Measurements from ENCODE around the gene ARX. TPM values are rescaled to one million over a fixed set of nuclear protein-coding genes. Genes with fewer than 3 reads are reported as not detected.
A peak's percentile ranks its signal among the peaks of the same experiment; 100 is the strongest.

Gene ARX
- total and polyA plus RNA-seq, 3 donors from 2014 or later = 4.9 to 13.4 (median 7.7) TPM

- intact Hi-C loops (cut with DNase I; ENCODE audit: low total_unique reads) = no loop called here
- no peak for DNase-seq
- WGBS, 2 donors = 27 to 73% methylated on average over 1 of the region's 1 CpG
- H3K36me3 ChIP-seq (ENCODE audit: low read depth, missing control alignments) = no peaks in the 10 kb centered on the region
- H3K4me1 ChIP-seq = no peaks in the 10 kb centered on the region
- TF ChIP-seq POLR2A (IDR thresholded peaks at IDR 0.05) = no peak
- TF ChIP-seq CTCF (IDR thresholded peaks at IDR 0.05) = no peak
- no peaks in the 10 kb centered on the region for H3K27me3 ChIP-seq
- no peak overlapping the region for H3K27ac ChIP-seq
- H3K4me3 ChIP-seq = no peak overlapping the region
- no peaks in the 10 kb centered on the region for H3K9me3 ChIP-seq
These were observed 8.1 kb upstream of the ARX start for GRCh38 chrX:25023908-25024307.

DNA sequence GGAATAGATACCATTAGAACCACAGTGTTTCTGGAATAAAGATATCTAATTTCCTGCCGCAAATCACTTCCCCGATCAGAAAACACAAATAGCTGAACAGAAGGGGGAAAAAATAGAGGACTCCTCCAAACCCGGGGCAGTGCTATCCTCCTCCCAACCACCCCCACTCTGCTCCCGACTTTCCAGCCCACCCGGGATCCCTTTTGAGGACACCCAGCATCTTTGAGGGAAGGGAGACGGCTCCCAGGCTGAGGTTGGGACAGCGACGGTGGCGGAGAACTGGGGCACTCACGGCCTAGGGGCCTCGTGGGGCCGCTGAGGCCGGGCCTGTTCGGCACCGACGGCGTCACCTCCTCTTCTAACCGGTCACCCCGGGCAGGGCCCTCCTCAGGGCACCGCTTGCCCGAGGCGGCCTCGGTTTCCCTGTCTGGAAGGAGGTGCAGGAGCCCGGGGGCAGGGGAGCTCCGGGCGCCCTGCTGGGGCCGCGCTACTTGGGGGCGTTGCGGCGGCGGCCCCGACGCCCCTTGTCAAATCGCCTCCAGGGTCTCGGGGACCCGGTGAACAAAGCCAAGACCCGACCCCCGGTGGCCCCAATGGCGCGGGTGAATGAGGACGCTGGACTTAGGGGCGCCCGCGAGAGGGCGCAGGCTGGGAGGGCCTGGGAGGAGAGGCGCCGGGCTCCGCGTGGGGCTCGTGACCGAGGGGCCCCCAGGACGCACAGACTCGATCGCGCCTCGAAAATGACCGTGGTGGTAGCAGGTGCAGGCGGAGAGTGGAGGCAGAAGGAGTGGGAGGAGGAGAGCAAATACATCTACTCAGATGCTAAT, 6.9 kb upstream of the ARX start:
- no peak overlapping the region for H3K4me3 ChIP-seq
- intact Hi-C loops (cut with DNase I; ENCODE audit: low total_unique reads) = no loop called here
- TF ChIP-seq POLR2A (IDR thresholded peaks at IDR 0.05) (no peak), CTCF (IDR thresholded peaks at IDR 0.05) (no peak)

DNA sequence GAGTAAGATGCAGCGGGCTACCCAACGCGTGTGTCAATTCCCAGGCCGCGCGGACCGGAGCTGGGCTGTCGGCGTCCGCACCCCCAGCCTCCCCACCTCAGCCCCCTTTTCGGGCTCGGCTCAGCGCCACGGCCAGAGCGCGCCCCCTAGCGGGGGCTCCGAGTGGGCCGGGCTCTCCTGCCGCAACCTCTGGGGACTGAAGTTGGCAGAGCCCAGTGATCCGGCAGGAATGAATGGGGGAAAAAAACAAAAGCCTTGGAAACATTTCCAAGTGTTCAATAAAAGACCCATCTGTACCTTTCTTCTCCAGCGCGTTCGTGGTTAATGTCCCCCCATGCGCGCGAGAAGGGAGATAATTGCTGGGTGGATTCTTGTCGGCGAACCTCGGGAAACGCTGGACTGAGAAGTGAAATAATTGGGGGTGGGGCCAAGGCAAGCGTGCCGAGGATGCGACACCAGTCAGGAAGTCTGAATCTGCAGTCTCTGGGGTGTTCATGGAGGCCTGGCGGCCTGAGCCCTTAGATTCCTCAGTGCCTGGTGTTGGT, 5.2 kb upstream of the ARX start:
- H3K36me3 ChIP-seq (ENCODE audit: low read depth, missing control alignments) = no peaks in the 10 kb centered on the region
- H3K9me3 ChIP-seq = no peaks in the 10 kb centered on the region
- no peaks in the 10 kb centered on the region for H3K4me1 ChIP-seq
- DNase-seq = no peak
- H3K4me3 ChIP-seq = peak overlapping the region; percentile 37 to 47
- intact Hi-C loops (cut with DNase I; ENCODE audit: low total_unique reads) = no loop called here
- 0 to 1% methylated on average over 16 to 19 of the region's 35 CpGs for WGBS, 2 donors
- TF ChIP-seq CTCF (IDR thresholded peaks at IDR 0.05) = peak; percentile 35 to 61 (median 50)
- no peak for TF ChIP-seq POLR2A (IDR thresholded peaks at IDR 0.05)
- H3K27ac ChIP-seq = no peak overlapping the region
- no peaks in the 10 kb centered on the region for H3K27me3 ChIP-seq

More for the DNA sequence above, 6.9 kb upstream of the ARX start:
- Histone ChIP-seq H3K27ac (no peak overlapping the region), H3K36me3 (ENCODE audit: low read depth, missing control alignments) (no peaks in the 10 kb centered on the region), H3K27me3 (no peaks in the 10 kb centered on the region), H3K9me3 (no peaks in the 10 kb centered on the region), H3K4me1 (no peaks in the 10 kb centered on the region)
- 31 to 46% methylated on average over 8 to 35 of the region's 59 CpGs for WGBS, 2 donors
- no peak for DNase-seq

DNA sequence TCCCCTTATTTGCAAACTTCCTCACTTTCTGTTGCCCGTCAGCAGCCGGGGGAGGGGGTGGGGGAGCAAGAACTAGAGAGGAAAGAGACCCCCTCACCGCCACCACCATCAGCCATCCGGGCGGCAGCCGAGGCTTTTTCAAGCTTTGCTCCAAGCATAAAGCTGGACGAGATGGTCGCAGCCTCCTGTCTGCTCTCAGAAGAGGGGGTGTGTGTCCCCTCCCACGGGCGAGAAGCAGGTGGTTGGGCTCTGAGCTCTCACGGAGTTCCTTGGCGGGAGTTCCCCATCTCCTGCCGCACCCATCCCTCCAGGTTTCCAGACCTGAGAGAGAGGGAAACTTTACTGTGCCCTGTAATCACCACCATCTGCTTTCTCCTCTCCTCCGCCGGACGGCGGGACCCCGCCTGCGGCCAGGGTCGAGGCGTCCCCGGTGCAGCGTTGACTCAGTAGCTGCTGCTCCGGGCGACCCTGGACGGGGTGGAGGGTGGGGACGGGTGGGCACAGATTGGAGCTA, 4.7 kb upstream of the ARX start:
- 0% methylated on average over 5 of the region's 27 CpGs; no CpG with 5 or more reads in 1 of the 2 donors for WGBS, 2 donors
- no peaks in the 10 kb centered on the region for H3K27me3 ChIP-seq
- intact Hi-C loops (cut with DNase I; ENCODE audit: low total_unique reads) = no loop called here
- peak overlapping the region in 1 of 2 donors; percentile 18 for H3K27ac ChIP-seq
- H3K9me3 ChIP-seq = no peaks in the 10 kb centered on the region
- peak overlapping the region; percentile 37 to 47 for H3K4me3 ChIP-seq
- DNase-seq = no peak
- TF ChIP-seq CTCF (IDR thresholded peaks at IDR 0.05) = no peak
- TF ChIP-seq POLR2A (IDR thresholded peaks at IDR 0.05) = no peak
- H3K4me1 ChIP-seq = no peaks in the 10 kb centered on the region
- H3K36me3 ChIP-seq (ENCODE audit: low read depth, missing control alignments) = no peaks in the 10 kb centered on the region

Data from testis (tissue), 3 donors.